SK-N-SH (cell line): Measurements from ENCODE around the gene ENSA. TPM values are rescaled to one million over a fixed set of nuclear protein-coding genes. Genes with fewer than 3 reads are reported as not detected.

Source experiments
- CTCF ChIA-PET: fragments of 300-600, 350-600 bp; formaldehyde crosslinking; extraction: SDS; loops from one replicate; lab custom pipeline; 2021; lab: Yijun Ruan, JAX
- POLR2A ChIA-PET: fragments of 350-600 bp; sonication (Branson Sonifier 250); formaldehyde crosslinking; extraction: SDS; loops from one replicate; lab custom pipeline; 2020; ENCODE audit warnings: antibody characterized with exemption, inconsistent platforms; lab: Yijun Ruan, JAX
- DNase-seq: peaks from one replicate; pipeline ENCODE4 v3.0.0; 2012
- H2AFZ ChIP-seq: fragments of 200-600 bp; sonication (generic); 2 replicates; pipeline ENCODE4 v1.8.1; 2016; ENCODE audit warnings: antibody characterized with exemption, mild to moderate bottlenecking, low read depth
- H3F3A ChIP-seq: fragments of 200-600 bp; sonication (generic); replicated peaks from 2 replicates; pipeline ENCODE3; 2016; ENCODE audit warnings: antibody characterized with exemption, mild to moderate bottlenecking; ENCODE audit not compliant: insufficient read depth
- H3K27ac ChIP-seq, 2 experiments: fragments of 200-500 bp in 1 of 2; fragments of 200-600 bp in 1 of 2; sonication (Bioruptor generic) in 1 of 2; sonication (generic), shearing (Covaris generic) in 1 of 2; 2 replicates each; pipeline versions ENCODE4 v1.5.1 to v1.6.1; 2014 to 2016; ENCODE audit warnings: low read depth in 2 of 2, inconsistent platforms in 1 of 2, low read length in 1 of 2, mild to moderate bottlenecking in 1 of 2, mixed read lengths in 1 of 2
- H3K27me3 ChIP-seq: fragments of 200-600 bp; sonication (generic), shearing (Covaris generic); 2 replicates; pipeline ENCODE4 v1.6.1; 2016; ENCODE audit warnings: mixed run types; ENCODE audit not compliant: insufficient read depth
- H3K36me3 ChIP-seq, 2 experiments: fragments of 200-500 bp in 1 of 2; fragments of 200-600 bp in 1 of 2; sonication (Bioruptor generic) in 1 of 2; sonication (generic) in 1 of 2; replicated peaks in 1 of 2; 2 replicates each; pipeline versions ENCODE3 to v1.5.1; 2014 to 2016; ENCODE audit warnings: low read length in 1 of 2, mild to moderate bottlenecking in 1 of 2; ENCODE audit not compliant: insufficient read depth in 2 of 2, control insufficient read depth in 1 of 2
- H3K4me1 ChIP-seq, 2 experiments: fragments of 200-500 bp in 1 of 2; fragments of 200-600 bp in 1 of 2; sonication (Bioruptor generic) in 1 of 2; sonication (generic), shearing (Covaris generic) in 1 of 2; 2 replicates each; pipeline versions ENCODE4 v1.5.1 to v1.6.1; 2014 to 2016; ENCODE audit warnings: low read depth in 1 of 2, low read length in 1 of 2, mixed run types in 1 of 2; ENCODE audit not compliant: insufficient read depth in 2 of 2, control insufficient read depth in 1 of 2
- H3K4me2 ChIP-seq: fragments of 200-600 bp; sonication (generic), shearing (Covaris generic); 2 replicates; pipeline ENCODE4 v1.6.1; 2017; ENCODE audit warnings: mixed run types
- H3K4me3 ChIP-seq, 2 experiments: fragments of 200-500 bp in 1 of 2; fragments of 200-600 bp in 1 of 2; sonication (Bioruptor generic) in 1 of 2; sonication (generic), shearing (Covaris generic) in 1 of 2; 2 replicates each; pipeline versions ENCODE4 v1.5.1 to v1.8.1; 2014 to 2016; ENCODE audit warnings: low read depth in 2 of 2, inconsistent platforms in 1 of 2, low read length in 1 of 2, mild to moderate bottlenecking in 1 of 2, mixed read lengths in 1 of 2, moderate library complexity in 1 of 2
- H3K79me2 ChIP-seq: fragments of 200-600 bp; sonication (generic); 2 replicates; pipeline ENCODE4 v1.8.1; 2017; ENCODE audit warnings: mild to moderate bottlenecking; ENCODE audit not compliant: insufficient read depth
- H3K9ac ChIP-seq: fragments of 200-600 bp; sonication (generic); 2 replicates; pipeline ENCODE4 v1.6.1; 2017; ENCODE audit warnings: mixed run types
- H3K9me2 ChIP-seq: fragments of 200-600 bp; sonication (generic); 2 replicates; pipeline ENCODE4 v1.6.1; 2017; ENCODE audit warnings: mixed run types
- H3K9me3 ChIP-seq: fragments of 200-600 bp; sonication (generic); 2 replicates; pipeline ENCODE4 v1.6.1; 2017; ENCODE audit warnings: mixed run types, mild to moderate bottlenecking, moderate library complexity
- H4K20me1 ChIP-seq: fragments of 200-600 bp; sonication (generic); 2 replicates; pipeline ENCODE4 v1.6.1; 2017; ENCODE audit warnings: mild to moderate bottlenecking, mixed run types; ENCODE audit not compliant: insufficient read depth
- ELF1 ChIP-seq: IDR thresholded peaks from 2 replicates; pipeline ENCODE4 v1.4.0; 2012
- EP300 ChIP-seq, 2 experiments: IDR thresholded peaks; 2 replicates each; pipeline versions ENCODE4 v1.4.0 to v1.6.1; 2012; ENCODE audit warnings: borderline replicate concordance in 1 of 2, low read depth in 1 of 2, low read length in 1 of 2
- FOSL2 ChIP-seq: IDR thresholded peaks from 2 replicates; pipeline ENCODE4 v1.4.0; 2012; ENCODE audit warnings: low read depth, mild to moderate bottlenecking, moderate library complexity, borderline replicate concordance
- FOXM1 ChIP-seq: IDR thresholded peaks from 2 replicates; pipeline ENCODE4 v1.4.0; 2012; ENCODE audit warnings: low read depth, mild to moderate bottlenecking
- MEF2A ChIP-seq: IDR thresholded peaks from 2 replicates; pipeline ENCODE4 v1.4.0; 2012; ENCODE audit warnings: low read depth, borderline replicate concordance
- NFIC ChIP-seq: IDR thresholded peaks from 2 replicates; pipeline ENCODE4 v1.4.0; 2012; ENCODE audit warnings: borderline replicate concordance
- POLR2AphosphoS5 ChIP-seq: IDR thresholded peaks from 2 replicates; pipeline ENCODE4 v1.6.1; 2012; ENCODE audit warnings: low read depth, low read length
- RAD21 ChIP-seq: IDR thresholded peaks from 2 replicates; pipeline ENCODE4 v1.6.1; 2012; ENCODE audit warnings: mild to moderate bottlenecking, low read length
- RXRA ChIP-seq: IDR thresholded peaks from 2 replicates; pipeline ENCODE4 v1.4.0; 2012; ENCODE audit warnings: low read depth, mild to moderate bottlenecking, borderline replicate concordance
- SIN3A ChIP-seq: IDR thresholded peaks from 2 replicates; pipeline ENCODE4 v1.6.1; 2012; ENCODE audit warnings: low read depth, mild to moderate bottlenecking, low read length, moderate library complexity, borderline replicate concordance
- TAF1 ChIP-seq: IDR thresholded peaks from 2 replicates; pipeline ENCODE4 v1.6.1; 2012; ENCODE audit warnings: low read depth, mild to moderate bottlenecking, low read length, moderate library complexity, borderline replicate concordance
- TEAD4 ChIP-seq: IDR thresholded peaks from 2 replicates; pipeline ENCODE4 v1.4.0; 2012; ENCODE audit warnings: mild to moderate bottlenecking, borderline replicate concordance; ENCODE audit not compliant: insufficient read depth
- YY1 ChIP-seq: IDR thresholded peaks from 2 replicates; pipeline ENCODE4 v1.4.0; 2012; ENCODE audit warnings: low read depth, mild to moderate bottlenecking
- WGBS: methylation state at CpG from one replicate; pipeline ENCODE4 v1.1.6; 2017; ENCODE audit warnings: low lambda C conversion rate; 5-methylcytosine and 5-hydroxymethylcytosine counted together
- polyA plus RNA-seq, 3 experiments: library from polyadenylated mRNA; depleted of rRNA; stranded (reverse); fragments of >200 nt; gene quantifications; 2 replicates each; pipeline ENCODE4 v1.2.3, GENCODE V29; 2012
- TF ChIP-seq, protein P1 (sequence below): fragments of 150-350 bp; IDR thresholded peaks from 2 replicates; pipeline ENCODE4 v1.6.1; 2017; ENCODE audit warnings: antibody characterized with exemption, low read length, low read depth, borderline replicate concordance
- TF ChIP-seq, protein P2 (sequence below): IDR thresholded peaks from 2 replicates; pipeline ENCODE4 v1.4.0; 2012; ENCODE audit warnings: low read depth
- TF ChIP-seq, protein P3 (sequence below): IDR thresholded peaks from 2 replicates; pipeline ENCODE4 v1.6.1; 2012; ENCODE audit warnings: mild to moderate bottlenecking, low read depth, low read length, moderate library complexity

ENSA gene
- polyA plus RNA-seq, 1 of the 3 experiments (the other 2 are of a cell fraction): 56.3 TPM

- TF ChIP-seq FOSL2 (peak; percentile 82; the same call in 1 of the 2 replicates), SIN3A (peak; percentile 80), MEF2A (0 out of 2 replicates have a peak, but pooled peaks have one; percentile 42), FOXM1 (no peak), TEAD4 (peak; percentile 74), ELF1 (no peak), RXRA (peak; percentile 75; the same call in 1 of the 2 replicates), NFIC (peak; percentile 51), YY1 (peak; percentile 73; the same call in 1 of the 2 replicates), RAD21 (no peak), TAF1 (peak; percentile 68)
- TF ChIP-seq, protein P1, sequence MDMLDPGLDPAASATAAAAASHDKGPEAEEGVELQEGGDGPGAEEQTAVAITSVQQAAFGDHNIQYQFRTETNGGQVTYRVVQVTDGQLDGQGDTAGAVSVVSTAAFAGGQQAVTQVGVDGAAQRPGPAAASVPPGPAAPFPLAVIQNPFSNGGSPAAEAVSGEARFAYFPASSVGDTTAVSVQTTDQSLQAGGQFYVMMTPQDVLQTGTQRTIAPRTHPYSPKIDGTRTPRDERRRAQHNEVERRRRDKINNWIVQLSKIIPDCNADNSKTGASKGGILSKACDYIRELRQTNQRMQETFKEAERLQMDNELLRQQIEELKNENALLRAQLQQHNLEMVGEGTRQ: no peak
- TF ChIP-seq, protein P2, sequence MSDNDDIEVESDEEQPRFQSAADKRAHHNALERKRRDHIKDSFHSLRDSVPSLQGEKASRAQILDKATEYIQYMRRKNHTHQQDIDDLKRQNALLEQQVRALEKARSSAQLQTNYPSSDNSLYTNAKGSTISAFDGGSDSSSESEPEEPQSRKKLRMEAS: peak; percentile 80
- TF ChIP-seq, protein P3, sequence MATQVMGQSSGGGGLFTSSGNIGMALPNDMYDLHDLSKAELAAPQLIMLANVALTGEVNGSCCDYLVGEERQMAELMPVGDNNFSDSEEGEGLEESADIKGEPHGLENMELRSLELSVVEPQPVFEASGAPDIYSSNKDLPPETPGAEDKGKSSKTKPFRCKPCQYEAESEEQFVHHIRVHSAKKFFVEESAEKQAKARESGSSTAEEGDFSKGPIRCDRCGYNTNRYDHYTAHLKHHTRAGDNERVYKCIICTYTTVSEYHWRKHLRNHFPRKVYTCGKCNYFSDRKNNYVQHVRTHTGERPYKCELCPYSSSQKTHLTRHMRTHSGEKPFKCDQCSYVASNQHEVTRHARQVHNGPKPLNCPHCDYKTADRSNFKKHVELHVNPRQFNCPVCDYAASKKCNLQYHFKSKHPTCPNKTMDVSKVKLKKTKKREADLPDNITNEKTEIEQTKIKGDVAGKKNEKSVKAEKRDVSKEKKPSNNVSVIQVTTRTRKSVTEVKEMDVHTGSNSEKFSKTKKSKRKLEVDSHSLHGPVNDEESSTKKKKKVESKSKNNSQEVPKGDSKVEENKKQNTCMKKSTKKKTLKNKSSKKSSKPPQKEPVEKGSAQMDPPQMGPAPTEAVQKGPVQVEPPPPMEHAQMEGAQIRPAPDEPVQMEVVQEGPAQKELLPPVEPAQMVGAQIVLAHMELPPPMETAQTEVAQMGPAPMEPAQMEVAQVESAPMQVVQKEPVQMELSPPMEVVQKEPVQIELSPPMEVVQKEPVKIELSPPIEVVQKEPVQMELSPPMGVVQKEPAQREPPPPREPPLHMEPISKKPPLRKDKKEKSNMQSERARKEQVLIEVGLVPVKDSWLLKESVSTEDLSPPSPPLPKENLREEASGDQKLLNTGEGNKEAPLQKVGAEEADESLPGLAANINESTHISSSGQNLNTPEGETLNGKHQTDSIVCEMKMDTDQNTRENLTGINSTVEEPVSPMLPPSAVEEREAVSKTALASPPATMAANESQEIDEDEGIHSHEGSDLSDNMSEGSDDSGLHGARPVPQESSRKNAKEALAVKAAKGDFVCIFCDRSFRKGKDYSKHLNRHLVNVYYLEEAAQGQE: no peak
These were observed 50.9 kb downstream of the ENSA start (continued) for GRCh38 chr1:150578272-150579109.

GRCh38 chr1:150577557-150578271, 51.7 kb downstream of the ENSA start:
- WGBS: under 1% methylated on average over 11 of the region's 11 CpGs
- peak overlapping the region; percentile 100 for H3K9ac ChIP-seq
- H3K4me1 ChIP-seq: peaks cover 15 to 28% of the 10 kb centered on the region in 2 experiments; a peak in 3 of 4 replicates
- peaks cover 92% of the 10 kb centered on the region for H3K79me2 ChIP-seq
- no peaks in the 10 kb centered on the region for H3K9me3 ChIP-seq
- H3K4me2 ChIP-seq: peak overlapping the region; percentile 89
- H3K4me3 ChIP-seq: peak overlapping the region; percentile 95 to 98
- H3K9me2 ChIP-seq: no peaks in the 10 kb centered on the region
- POLR2A ChIA-PET: interaction anchor here (0.6 to 7.0 kb wide), 5 partner anchors 13 to 427 kb away, joined by 3 to 149 read pairs (median 4); partner anchors contain the start of gene ENSA
- H3K27me3 ChIP-seq: no peaks in the 10 kb centered on the region
- DNase-seq: peak; percentile 22
- no peak overlapping the region for H2AFZ ChIP-seq
- peaks cover 64% of the 10 kb centered on the region for H4K20me1 ChIP-seq
- peak overlapping the region; percentile 97 to 100 for H3K27ac ChIP-seq
- peaks cover 54 to 64% of the 10 kb centered on the region in 2 experiments for H3K36me3 ChIP-seq
- peaks cover 68% of the 10 kb centered on the region for H3F3A ChIP-seq
- TF ChIP-seq POLR2AphosphoS5: peak; percentile 24; the same call in 1 of the 2 replicates
- no peak for TF ChIP-seq EP300 (IDR thresholded peaks at IDR 0.05; ENCODE audit: borderline replicate concordance in 1 of 2, low read depth in 1 of 2, low read length in 1 of 2)
- TF ChIP-seq, all 33 proteins: peak for 1
- CTCF ChIA-PET: interaction anchor here (1.7 to 13.4 kb wide), 2 partner anchors 10 to 16 kb away, joined by 9 to 142 read pairs; no protein-coding TSS in a partner anchor
